Measurements from ENCODE around the gene NDUFA7.

GRCh38 chr19:8343483-8343844, 22.3 kb upstream of the NDUFA7 start:
- TF ChIP-seq CTCF (IDR thresholded peaks at IDR 0.05) (no peak), POLR2A (IDR thresholded peaks at IDR 0.05) (no peak)
